H1 (cell line): ENCODE data around the gene THYN1. TPM values are rescaled to one million over a fixed set of nuclear protein-coding genes. Genes with fewer than 3 reads are reported as not detected.

ENCODE experiments used
- CTCF ChIA-PET: fragments of 300-600 bp; sonication (Branson Sonifier 250); formaldehyde crosslinking; loops from one replicate; lab custom pipeline; 2021; ENCODE audit not compliant: partially characterized antibody; lab: Charles Lee
- POLR2A ChIA-PET: fragments of 300-600 bp; sonication (Branson Sonifier 250); formaldehyde crosslinking; loops from one replicate; lab custom pipeline; 2021; ENCODE audit warnings: inconsistent platforms; ENCODE audit not compliant: partially characterized antibody; lab: Charles Lee
- DNase-seq, 2 experiments: peaks; one replicate each; pipeline versions ENCODE4 v3.0.0 to v3.0.0-alpha.2; 2010 to 2022; ENCODE audit warnings: low spot score in 2 of 2, low read depth in 1 of 2, mixed read lengths in 1 of 2
- FAIRE-seq: peaks from 2 replicates; lab custom pipeline; 2011; peaks lifted over from hg19 to GRCh38; lab: Jason Lieb, UNC
- H2AFZ ChIP-seq: 2 replicates; pipeline ENCODE4 v1.8.1; 2012; ENCODE audit warnings: low read length, inconsistent platforms
- H2AK5ac ChIP-seq: 2 replicates; pipeline ENCODE4 v1.6.1; 2013; ENCODE audit warnings: low read depth, low read length
- H2BK120ac ChIP-seq: replicated peaks from 2 replicates; pipeline ENCODE3; 2013; ENCODE audit warnings: low read depth, low read length, inconsistent platforms
- H2BK12ac ChIP-seq: 2 replicates; pipeline ENCODE4 v1.6.1; 2013; ENCODE audit warnings: low read depth, low read length
- H2BK15ac ChIP-seq: 2 replicates; pipeline ENCODE4 v1.6.1; 2013; ENCODE audit warnings: low read length
- H2BK20ac ChIP-seq: 2 replicates; pipeline ENCODE4 v1.6.1; 2013; ENCODE audit warnings: low read length
- H2BK5ac ChIP-seq: 2 replicates; pipeline ENCODE4 v1.6.1; 2013; ENCODE audit warnings: low read depth, low read length
- H3K14ac ChIP-seq: 2 replicates; pipeline ENCODE4 v1.6.1; 2013; ENCODE audit warnings: inconsistent platforms; ENCODE audit not compliant: insufficient read length
- H3K18ac ChIP-seq: 2 replicates; pipeline ENCODE4 v1.6.1; 2013; ENCODE audit warnings: low read length; ENCODE audit errors: extremely low read depth
- H3K23ac ChIP-seq: 2 replicates; pipeline ENCODE4 v1.6.1; 2013; ENCODE audit warnings: inconsistent platforms; ENCODE audit not compliant: insufficient read length
- H3K23me2 ChIP-seq: 2 replicates; pipeline ENCODE4 v1.6.1; 2013; ENCODE audit warnings: low read depth, low read length
- H3K27ac ChIP-seq: 2 replicates; pipeline ENCODE4 v1.6.1; 2011; ENCODE audit warnings: low read depth, low read length, inconsistent platforms
- H3K27me3 ChIP-seq, 4 experiments: replicated peaks in 1 of 4; 1 replicate in 1 of 4; 2 replicates in 3 of 4; pipeline versions ENCODE4 v1.6.1 to v1.8.1; 2011 to 2013; ENCODE audit warnings: low read length in 3 of 4, mild to moderate bottlenecking in 3 of 4, inconsistent platforms in 2 of 4, mixed read lengths in 2 of 4, moderate library complexity in 1 of 4; ENCODE audit not compliant: control insufficient read depth in 3 of 4, insufficient read depth in 3 of 4; ENCODE audit errors: extremely low read depth in 1 of 4
- H3K36me3 ChIP-seq, 4 experiments: 2 replicates each; pipeline versions ENCODE4 v1.6.1 to v1.8.1; 2011 to 2013; ENCODE audit warnings: mild to moderate bottlenecking in 4 of 4, low read length in 3 of 4, moderate library complexity in 2 of 4, control low read depth in 1 of 4, inconsistent platforms in 1 of 4; ENCODE audit not compliant: insufficient read depth in 4 of 4, control insufficient read depth in 2 of 4
- H3K4ac ChIP-seq: replicated peaks from 2 replicates; pipeline ENCODE3; 2013; ENCODE audit warnings: low read length, low read depth, mixed read lengths, inconsistent platforms; ENCODE audit not compliant: insufficient read length
- H3K4me1 ChIP-seq, 4 experiments: replicated peaks in 1 of 4; 1 replicate in 1 of 4; 2 replicates in 3 of 4; pipeline versions ENCODE4 v1.6.1 to v1.8.1; 2011 to 2013; ENCODE audit warnings: low read length in 3 of 4, inconsistent platforms in 2 of 4, mixed read lengths in 1 of 4; ENCODE audit not compliant: insufficient read depth in 4 of 4, control insufficient read depth in 3 of 4
- H3K4me2 ChIP-seq, 2 experiments: 2 replicates each; pipeline versions ENCODE4 v1.6.1 to v1.8.1; 2011 to 2013; ENCODE audit warnings: low read depth in 2 of 2, low read length in 2 of 2, control low read depth in 1 of 2, inconsistent platforms in 1 of 2, mild to moderate bottlenecking in 1 of 2; ENCODE audit not compliant: insufficient read depth in 1 of 2
- H3K4me3 ChIP-seq, 4 experiments: fragments of 200-600, 300-600 bp in 1 of 4; sonication (generic), shearing (Covaris generic), sonication (Bioruptor Twin) in 1 of 4; 2 replicates each; pipeline versions ENCODE4 v1.5.1 to v1.8.1; 2011 to 2016; ENCODE audit warnings: low read length in 4 of 4, low read depth in 3 of 4, control low read depth in 2 of 4, inconsistent platforms in 2 of 4, mild to moderate bottlenecking in 2 of 4, mixed read lengths in 1 of 4, moderate library complexity in 1 of 4; ENCODE audit not compliant: insufficient read depth in 2 of 4; ENCODE audit errors: extremely low read depth in 1 of 4
- H3K56ac ChIP-seq: replicated peaks from 2 replicates; pipeline ENCODE3; 2013; ENCODE audit warnings: low read depth, mild to moderate bottlenecking, mixed read lengths, low read length, inconsistent platforms; ENCODE audit not compliant: insufficient read length
- H3K79me1 ChIP-seq: 2 replicates; pipeline ENCODE4 v1.6.1; 2013; ENCODE audit warnings: low read depth, low read length, control low read depth
- H3K79me2 ChIP-seq, 2 experiments: 2 replicates each; pipeline versions ENCODE4 v1.6.1 to v1.8.1; 2012 to 2013; ENCODE audit warnings: low read length in 2 of 2, mild to moderate bottlenecking in 2 of 2, inconsistent platforms in 1 of 2; ENCODE audit not compliant: insufficient read depth in 2 of 2, control insufficient read depth in 1 of 2
- H3K9ac ChIP-seq, 4 experiments: replicated peaks in 1 of 4; 1 replicate in 1 of 4; 2 replicates in 3 of 4; pipeline versions ENCODE4 v1.6.1 to v1.8.1; 2011 to 2013; ENCODE audit warnings: low read depth in 3 of 4, low read length in 3 of 4, control low read depth in 2 of 4, mild to moderate bottlenecking in 2 of 4, moderate library complexity in 2 of 4, inconsistent platforms in 1 of 4; ENCODE audit errors: extremely low read depth in 1 of 4
- H3K9me3 ChIP-seq, 2 experiments: 2 replicates each; pipeline versions ENCODE4 v1.6.1 to v1.8.1; 2012 to 2013; ENCODE audit warnings: mild to moderate bottlenecking in 2 of 2, moderate library complexity in 2 of 2, control low read depth in 1 of 2, inconsistent platforms in 1 of 2, low read depth in 1 of 2, low read length in 1 of 2, mixed read lengths in 1 of 2; ENCODE audit not compliant: insufficient read depth in 2 of 2
- H4K20me1 ChIP-seq, 2 experiments: replicated peaks in 1 of 2; 2 replicates each; pipeline versions ENCODE3 to v1.8.1; 2011 to 2013; ENCODE audit warnings: inconsistent platforms in 2 of 2, low read length in 2 of 2, mild to moderate bottlenecking in 1 of 2; ENCODE audit not compliant: insufficient read depth in 2 of 2, control insufficient read depth in 1 of 2
- H4K5ac ChIP-seq: 2 replicates; pipeline ENCODE4 v1.6.1; 2013; ENCODE audit warnings: low read length, low read depth, mixed read lengths, inconsistent platforms; ENCODE audit not compliant: insufficient read length
- H4K8ac ChIP-seq: 2 replicates; pipeline ENCODE4 v1.8.0; 2013; ENCODE audit warnings: mild to moderate bottlenecking, moderate library complexity, low read length, inconsistent platforms; ENCODE audit not compliant: insufficient read depth; ENCODE audit errors: extremely low read depth
- H4K91ac ChIP-seq: replicated peaks from 2 replicates; pipeline ENCODE3; 2013; ENCODE audit warnings: low read length, mixed read lengths, inconsistent platforms; ENCODE audit not compliant: insufficient read length
- CBX8 ChIP-seq: fragments of 300-800, 300-1000 bp; sonication (generic); IDR thresholded peaks from 2 replicates; pipeline ENCODE4 v1.7.1; 2016; ENCODE audit warnings: low read depth, low read length, borderline replicate concordance
- CTBP2 ChIP-seq: IDR thresholded peaks from 2 replicates; pipeline ENCODE4 v1.7.0; 2011; ENCODE audit warnings: borderline replicate concordance, mild to moderate bottlenecking, moderate library complexity, mixed read lengths, low read length; ENCODE audit not compliant: insufficient read depth, insufficient read length
- HDAC2 ChIP-seq, 2 experiments: fragments of 300-600 bp in 1 of 2; sonication (generic) in 1 of 2; IDR thresholded peaks; 2 replicates each; pipeline ENCODE4 v1.6.1; 2011 to 2012; ENCODE audit warnings: low read depth in 2 of 2, low read length in 2 of 2, mild to moderate bottlenecking in 2 of 2, moderate library complexity in 2 of 2, borderline replicate concordance in 1 of 2, inconsistent platforms in 1 of 2
- JUN ChIP-seq: IDR thresholded peaks from 2 replicates; pipeline ENCODE4 v1.6.1; 2011; ENCODE audit warnings: low read depth, mild to moderate bottlenecking, improper control_type of control experiment, low read length
- PHF8 ChIP-seq: fragments of 200-600 bp; sonication (generic); conservative IDR thresholded peaks from 2 replicates; pipeline ENCODE4 v1.7.1; 2012; ENCODE audit warnings: low read depth, mild to moderate bottlenecking, inconsistent platforms, low read length, moderate library complexity
- POU5F1 ChIP-seq: IDR thresholded peaks from 2 replicates; pipeline ENCODE4 v1.6.1; 2011; ENCODE audit warnings: low read depth, mild to moderate bottlenecking, low read length, moderate library complexity
- RFX5 ChIP-seq: IDR thresholded peaks from 2 replicates; pipeline ENCODE4 v1.6.1; 2011; ENCODE audit warnings: low read depth, low read length, improper control_type of control experiment, borderline replicate concordance
- RNF2 ChIP-seq: fragments of 200-900, 300-1000 bp; sonication (generic); IDR thresholded peaks from 2 replicates; pipeline ENCODE4 v1.7.1; 2016; ENCODE audit warnings: borderline replicate concordance, low read depth, mild to moderate bottlenecking, antibody characterized with exemption, low read length; ENCODE audit not compliant: poor library complexity, severe bottlenecking; ENCODE audit errors: missing control alignments
- SP4 ChIP-seq: IDR thresholded peaks from 2 replicates; pipeline ENCODE4 v1.6.1; 2012; ENCODE audit warnings: low read length, inconsistent platforms
- WGBS, 2 experiments: shearing (Covaris generic) in 1 of 2; methylation state at CpG; one replicate each; pipeline versions ENCODE4 v1.1.6 to v1.1.7; 2013 to 2015; ENCODE audit warnings: low lambda C conversion rate in 2 of 2, mixed read lengths in 2 of 2, inconsistent platforms in 1 of 2, low coverage in 1 of 2, missing lambda C conversion rate in 1 of 2; ENCODE audit not compliant: insufficient replicate concordance in 2 of 2, insufficient coverage in 1 of 2, insufficient read length in 1 of 2; ENCODE audit errors: extremely low coverage in 1 of 2, missing lambda C conversion rate in 1 of 2; 5-methylcytosine and 5-hydroxymethylcytosine counted together
- polyA plus RNA-seq, 7 experiments: library from polyadenylated mRNA; depleted of rRNA in 3 of 7; stranded (reverse) in 5 of 7; unstranded in 2 of 7; fragments of >200 nt in 5 of 7; fragments of 200-250 nt in 2 of 7; gene quantifications; 1 replicate in 5 of 7; 2 replicates in 1 of 7; 4 replicates in 1 of 7; pipeline versions ENCODE4 v1.2.1 to v1.2.3, GENCODE V29; 2011 to 2013; ENCODE audit warnings: missing spikeins in 2 of 7, mixed read lengths in 2 of 7
- total RNA-seq: library from RNA; stranded (reverse); fragmentation: NEBNext Ultra II Directional; extraction: Animal tissue kit (Norgen Biotek cat#: 25700); gene quantifications from 2 replicates; pipeline ENCODE4 v1.2.1, GENCODE V29; 2021
- TF ChIP-seq, protein P1 (sequence below), 3 experiments: IDR thresholded peaks; 1 replicate in 2 of 3; 2 replicates in 1 of 3; pipeline versions ENCODE4 v1.5.1 to v1.6.1; 2011; ENCODE audit warnings: low read length in 3 of 3, mild to moderate bottlenecking in 3 of 3, inconsistent platforms in 2 of 3, low read depth in 1 of 3, moderate library complexity in 1 of 3; ENCODE audit not compliant: insufficient read depth in 1 of 3; ENCODE audit errors: control extremely low read depth in 1 of 3

THYN1 gene
- total and polyA plus RNA-seq, 2 of the 8 experiments (the other 6 are each of a cell fraction or from before 2014, with no cell fraction given) = 77.3 to 95.1 TPM

- Histone ChIP-seq H2BK5ac (no peak overlapping the region), H2BK12ac (no peak overlapping the region), H3K4me2 (no peak overlapping the region), H3K23ac (no peak overlapping the region), H4K5ac (no peak overlapping the region), H2BK20ac (no peak overlapping the region), H2AK5ac (no peak overlapping the region), H3K14ac (no peak overlapping the region), H4K8ac (no peak overlapping the region), H3K56ac (no peak overlapping the region), H3K9me3 (no peaks in the 10 kb centered on the region), H3K18ac (no peak overlapping the region), H4K20me1 (no peaks in the 10 kb centered on the region), H3K27me3 (no peaks in the 10 kb centered on the region), H2BK15ac (no peak overlapping the region), H3K4me1 (peaks cover 0 to 7% (median 2%) of the 10 kb centered on the region in 4 experiments; a peak in 3 of 7 replicates), H3K9ac (no peak overlapping the region), H2BK120ac (no peak overlapping the region), H3K79me1 (no peaks in the 10 kb centered on the region), H3K23me2 (peaks cover 10% of the 10 kb centered on the region; the same call in 1 of the 2 replicates), H4K91ac (no peak overlapping the region), H3K79me2 (peaks cover 5 to 21% of the 10 kb centered on the region in 2 experiments; a peak in 3 of 4 replicates), H2AFZ (no peak overlapping the region), H3K4me3 (no peak overlapping the region), H3K36me3 (peaks cover 15 to 38% (median 32%) of the 10 kb centered on the region in 4 experiments), H3K4ac (no peak overlapping the region), H3K27ac (no peak overlapping the region)
- 91% methylated on average over 3 of the region's 3 CpGs; no CpG with 5 or more reads in 1 of the 2 experiments for WGBS, 2 experiments
- ChIA-PET POLR2A (no interaction called here), CTCF (interaction anchor here (1.3 to 1.9 kb wide), 3 partner anchors 11 to 22 kb away, joined by 3 to 7 read pairs (median 4); no protein-coding TSS in a partner anchor)
- DNase-seq (no peak), FAIRE-seq (no peak)
- TF ChIP-seq SP4 = no peak
- TF ChIP-seq PHF8 = no peak
- no peak for TF ChIP-seq HDAC2 (IDR thresholded peaks at IDR 0.05; ENCODE audit: borderline replicate concordance in 1 of 2, low read depth in 2 of 2, low read length in 2 of 2)
- TF ChIP-seq RNF2 = no peak
- no peak for TF ChIP-seq POU5F1
- no peak for TF ChIP-seq CBX8
- no peak for TF ChIP-seq RFX5
- TF ChIP-seq, protein P1, sequence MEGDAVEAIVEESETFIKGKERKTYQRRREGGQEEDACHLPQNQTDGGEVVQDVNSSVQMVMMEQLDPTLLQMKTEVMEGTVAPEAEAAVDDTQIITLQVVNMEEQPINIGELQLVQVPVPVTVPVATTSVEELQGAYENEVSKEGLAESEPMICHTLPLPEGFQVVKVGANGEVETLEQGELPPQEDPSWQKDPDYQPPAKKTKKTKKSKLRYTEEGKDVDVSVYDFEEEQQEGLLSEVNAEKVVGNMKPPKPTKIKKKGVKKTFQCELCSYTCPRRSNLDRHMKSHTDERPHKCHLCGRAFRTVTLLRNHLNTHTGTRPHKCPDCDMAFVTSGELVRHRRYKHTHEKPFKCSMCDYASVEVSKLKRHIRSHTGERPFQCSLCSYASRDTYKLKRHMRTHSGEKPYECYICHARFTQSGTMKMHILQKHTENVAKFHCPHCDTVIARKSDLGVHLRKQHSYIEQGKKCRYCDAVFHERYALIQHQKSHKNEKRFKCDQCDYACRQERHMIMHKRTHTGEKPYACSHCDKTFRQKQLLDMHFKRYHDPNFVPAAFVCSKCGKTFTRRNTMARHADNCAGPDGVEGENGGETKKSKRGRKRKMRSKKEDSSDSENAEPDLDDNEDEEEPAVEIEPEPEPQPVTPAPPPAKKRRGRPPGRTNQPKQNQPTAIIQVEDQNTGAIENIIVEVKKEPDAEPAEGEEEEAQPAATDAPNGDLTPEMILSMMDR (IDR thresholded peaks at IDR 0.05; ENCODE audit: control extremely low read depth in 1 of 3, insufficient read depth in 1 of 3, low read depth in 1 of 3, low read length in 3 of 3) = no peak
- TF ChIP-seq JUN = no peak
- TF ChIP-seq CTBP2 = no peak
Measured at GRCh38 chr11:134250246-134250645, 2.9 kb downstream of the THYN1 start.
